ENCODE data around the gene RBM33.

DNA sequence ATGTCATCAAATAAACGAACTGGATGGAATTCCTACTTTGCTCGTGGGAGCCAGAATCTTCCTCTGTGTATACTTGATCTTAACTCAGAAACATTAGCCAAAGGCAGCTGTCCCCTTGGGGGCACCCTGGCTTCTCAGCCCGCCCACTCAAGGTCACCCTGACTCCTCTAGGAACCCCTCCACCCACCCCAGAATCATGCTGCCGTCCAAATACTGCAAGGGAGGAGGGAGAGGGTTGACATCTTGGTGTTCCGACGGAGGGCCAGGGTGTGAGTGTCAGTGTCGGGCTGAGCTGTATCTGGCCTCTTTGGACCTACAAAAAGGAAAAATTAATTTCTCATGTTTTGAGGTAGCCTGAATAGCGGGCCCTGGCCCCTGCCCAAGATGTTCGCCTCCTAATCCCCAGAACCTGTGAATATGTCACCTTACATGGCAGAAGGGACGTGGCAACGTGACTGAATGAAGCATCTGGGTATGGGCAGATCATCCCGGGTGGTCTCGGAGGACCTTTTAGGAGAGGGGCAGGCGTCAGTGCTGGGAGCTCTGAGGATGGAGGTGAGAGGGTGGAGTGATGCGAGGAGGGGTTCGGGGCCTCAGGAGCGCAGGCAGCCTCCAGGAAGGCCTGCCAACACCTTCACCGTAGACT is 40.5 kb upstream of the RBM33 start:
- TF ChIP-seq CTCF (optimal IDR thresholded peaks at IDR 0.05 in 1 of 3, IDR thresholded peaks at IDR 0.05 in 1 of 3, conservative IDR thresholded peaks at IDR 0.05 in 1 of 3; ENCODE audit: extremely low read depth in 1 of 3, insufficient read depth in 2 of 3, low read length in 3 of 3): no peak
- no peak for TF ChIP-seq EZH2 (IDR thresholded peaks at IDR 0.05; ENCODE audit: low read length)
